Measurements from ENCODE around the gene ARSJ. TPM values are rescaled to one million over a fixed set of nuclear protein-coding genes. Genes with fewer than 3 reads are reported as not detected.

The ARSJ gene
- total RNA-seq, 1 experiment from 2014 or later: 50.7 TPM

DNA sequence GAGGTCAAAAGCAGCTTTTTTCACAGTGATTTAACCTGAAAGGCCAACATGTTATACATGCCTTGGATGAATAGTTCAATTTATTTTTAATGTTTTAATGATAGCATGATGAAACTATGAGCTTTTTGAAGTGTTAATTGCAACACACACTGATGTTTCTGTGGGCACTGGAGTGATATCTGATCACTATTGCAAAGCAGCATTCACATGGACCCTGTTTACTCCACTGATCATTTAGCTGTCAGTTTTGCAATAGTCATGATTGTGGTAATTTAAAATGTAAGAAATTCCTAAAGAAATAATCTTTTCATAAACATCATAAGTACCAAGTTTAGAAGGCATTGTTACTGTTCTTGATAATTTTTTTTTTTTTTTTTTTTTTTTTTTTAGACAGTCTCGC, 74.1 kb downstream of the ARSJ start:
- no peak overlapping the region for H3K4me3 Mint-ChIP-seq (ENCODE audit: unreplicated experiment)
- no peaks in the 10 kb centered on the region for H3K27me3 Mint-ChIP-seq (ENCODE audit: insufficient read depth, unreplicated experiment)
- peak; percentile 15 for DNase-seq (ENCODE audit: unreplicated experiment)
- intact Hi-C loops (cut with micrococcal nuclease): loop anchor here (10.0 kb wide), 1 partner anchor 470 kb away; no protein-coding TSS in a partner anchor
- H3K9me3 Mint-ChIP-seq (ENCODE audit: unreplicated experiment): no peaks in the 10 kb centered on the region
- TF ChIP-seq, protein P1, sequence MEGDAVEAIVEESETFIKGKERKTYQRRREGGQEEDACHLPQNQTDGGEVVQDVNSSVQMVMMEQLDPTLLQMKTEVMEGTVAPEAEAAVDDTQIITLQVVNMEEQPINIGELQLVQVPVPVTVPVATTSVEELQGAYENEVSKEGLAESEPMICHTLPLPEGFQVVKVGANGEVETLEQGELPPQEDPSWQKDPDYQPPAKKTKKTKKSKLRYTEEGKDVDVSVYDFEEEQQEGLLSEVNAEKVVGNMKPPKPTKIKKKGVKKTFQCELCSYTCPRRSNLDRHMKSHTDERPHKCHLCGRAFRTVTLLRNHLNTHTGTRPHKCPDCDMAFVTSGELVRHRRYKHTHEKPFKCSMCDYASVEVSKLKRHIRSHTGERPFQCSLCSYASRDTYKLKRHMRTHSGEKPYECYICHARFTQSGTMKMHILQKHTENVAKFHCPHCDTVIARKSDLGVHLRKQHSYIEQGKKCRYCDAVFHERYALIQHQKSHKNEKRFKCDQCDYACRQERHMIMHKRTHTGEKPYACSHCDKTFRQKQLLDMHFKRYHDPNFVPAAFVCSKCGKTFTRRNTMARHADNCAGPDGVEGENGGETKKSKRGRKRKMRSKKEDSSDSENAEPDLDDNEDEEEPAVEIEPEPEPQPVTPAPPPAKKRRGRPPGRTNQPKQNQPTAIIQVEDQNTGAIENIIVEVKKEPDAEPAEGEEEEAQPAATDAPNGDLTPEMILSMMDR (IDR thresholded peaks at IDR 0.05; ENCODE audit: unreplicated experiment): no peak
- POLR2A ChIA-PET: interaction anchor here (0.5 to 1.0 kb wide), 3 partner anchors 18 to 43 kb away, joined by 3 read pairs; no protein-coding TSS in a partner anchor
- BruUV-seq (replicated peaks): no TSS peak
- peaks cover 21% of the 10 kb centered on the region for H3K36me3 Mint-ChIP-seq (ENCODE audit: insufficient read depth, unreplicated experiment)
- no peak overlapping the region for H3K27ac Mint-ChIP-seq (ENCODE audit: low read depth, unreplicated experiment)
- no peaks in the 10 kb centered on the region for H3K4me1 Mint-ChIP-seq (ENCODE audit: insufficient read depth, unreplicated experiment)
- CTCF ChIA-PET: interaction anchor here (0.8 kb wide), 1 partner anchor 48 kb away, joined by 3 read pairs; no protein-coding TSS in a partner anchor

DNA sequence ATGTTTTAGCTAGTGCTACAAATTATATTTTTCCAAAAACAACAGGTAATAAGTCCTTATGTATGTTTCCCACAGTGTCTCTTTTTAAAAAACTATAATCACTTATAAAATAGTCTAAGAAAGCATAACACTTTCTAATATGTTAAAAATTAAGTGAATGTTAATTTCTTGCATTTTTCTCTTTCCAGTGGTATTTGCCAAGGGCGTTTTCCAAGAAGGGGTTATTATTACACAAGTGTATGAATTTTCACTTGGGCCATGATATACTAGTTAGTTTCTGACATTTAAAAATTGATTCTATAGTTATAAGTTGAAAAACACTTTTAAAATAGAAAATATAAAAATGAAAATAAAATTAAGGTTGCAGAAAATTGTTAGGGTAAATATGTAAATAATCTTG, 74.6 kb downstream of the ARSJ start:
- Mint-ChIP-seq H3K27ac (ENCODE audit: low read depth, unreplicated experiment) (no peak overlapping the region), H3K4me1 (ENCODE audit: insufficient read depth, unreplicated experiment) (no peaks in the 10 kb centered on the region), H3K36me3 (ENCODE audit: insufficient read depth, unreplicated experiment) (peaks cover 21% of the 10 kb centered on the region), H3K9me3 (ENCODE audit: unreplicated experiment) (no peaks in the 10 kb centered on the region), H3K27me3 (ENCODE audit: insufficient read depth, unreplicated experiment) (no peaks in the 10 kb centered on the region), H3K4me3 (ENCODE audit: unreplicated experiment) (no peak overlapping the region)
- TF ChIP-seq, protein P1 (IDR thresholded peaks at IDR 0.05; ENCODE audit: unreplicated experiment): no peak
- ChIA-PET POLR2A (interaction anchor here (0.6 to 1.0 kb wide), 2 partner anchors 18 to 20 kb away, joined by 3 read pairs; no protein-coding TSS in a partner anchor), CTCF (interaction anchor here (0.7 to 0.8 kb wide), 2 partner anchors 48 to 74 kb away, joined by 3 to 4 read pairs; no protein-coding TSS in a partner anchor)
- intact Hi-C loops (cut with micrococcal nuclease): loop anchor here (10.0 kb wide), 1 partner anchor 470 kb away; no protein-coding TSS in a partner anchor
- DNase-seq (ENCODE audit: unreplicated experiment): no peak
- BruUV-seq (replicated peaks): no TSS peak

DNA sequence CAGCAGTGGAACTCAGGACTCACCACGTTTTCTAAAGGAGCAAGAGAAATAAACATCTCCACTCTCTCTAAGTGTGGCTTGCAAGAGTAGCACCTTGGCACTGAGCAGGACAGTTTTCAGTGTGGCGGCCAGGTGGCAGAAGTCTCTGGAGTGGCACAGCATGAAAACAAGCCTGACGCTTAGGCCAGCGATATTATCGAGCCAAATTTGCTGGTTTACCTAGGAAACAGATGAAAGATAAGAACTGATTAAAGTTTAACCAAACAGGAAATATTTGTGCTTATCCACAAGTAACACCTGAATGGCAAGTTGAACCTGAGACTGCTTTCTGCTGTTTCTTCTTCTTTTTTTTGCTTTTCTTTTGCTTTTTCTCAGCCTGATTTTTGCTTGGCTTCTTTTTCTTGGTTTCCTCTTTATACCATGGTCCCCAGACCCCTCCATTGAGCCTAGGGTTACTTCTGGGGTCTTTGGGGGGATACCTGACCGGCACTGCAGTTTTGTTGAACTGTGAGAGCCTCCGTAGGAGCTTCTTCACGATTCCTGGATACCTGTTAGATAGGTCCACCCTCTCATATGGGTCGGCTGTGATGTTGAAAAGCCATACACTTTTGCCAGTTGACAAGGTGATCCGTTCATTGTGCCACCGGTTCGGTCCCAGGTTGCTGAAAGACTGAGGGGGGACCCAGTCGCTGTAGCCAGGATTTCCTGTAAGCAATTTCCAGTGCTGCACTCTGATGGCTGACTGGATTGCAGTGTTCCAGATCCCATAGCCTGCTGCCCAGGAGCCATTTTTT, 77.3 kb downstream of the ARSJ start:
- Mint-ChIP-seq H3K9me3 (ENCODE audit: unreplicated experiment) (no peaks in the 10 kb centered on the region), H3K4me1 (ENCODE audit: insufficient read depth, unreplicated experiment) (no peaks in the 10 kb centered on the region), H3K27me3 (ENCODE audit: insufficient read depth, unreplicated experiment) (no peaks in the 10 kb centered on the region), H3K4me3 (ENCODE audit: unreplicated experiment) (no peak overlapping the region), H3K27ac (ENCODE audit: low read depth, unreplicated experiment) (peak overlapping the region; percentile 10), H3K36me3 (ENCODE audit: insufficient read depth, unreplicated experiment) (peaks cover 25% of the 10 kb centered on the region)
- ChIA-PET POLR2A (no interaction called here), CTCF (no interaction called here)
- intact Hi-C loops (cut with micrococcal nuclease): loop anchor here (10.0 kb wide), 1 partner anchor 473 kb away; no protein-coding TSS in a partner anchor
- no peak for DNase-seq (ENCODE audit: unreplicated experiment)
- TF ChIP-seq, protein P1 (IDR thresholded peaks at IDR 0.05; ENCODE audit: unreplicated experiment): no peak
- TSS peak; percentile 15 for BruUV-seq (replicated peaks)

DNA sequence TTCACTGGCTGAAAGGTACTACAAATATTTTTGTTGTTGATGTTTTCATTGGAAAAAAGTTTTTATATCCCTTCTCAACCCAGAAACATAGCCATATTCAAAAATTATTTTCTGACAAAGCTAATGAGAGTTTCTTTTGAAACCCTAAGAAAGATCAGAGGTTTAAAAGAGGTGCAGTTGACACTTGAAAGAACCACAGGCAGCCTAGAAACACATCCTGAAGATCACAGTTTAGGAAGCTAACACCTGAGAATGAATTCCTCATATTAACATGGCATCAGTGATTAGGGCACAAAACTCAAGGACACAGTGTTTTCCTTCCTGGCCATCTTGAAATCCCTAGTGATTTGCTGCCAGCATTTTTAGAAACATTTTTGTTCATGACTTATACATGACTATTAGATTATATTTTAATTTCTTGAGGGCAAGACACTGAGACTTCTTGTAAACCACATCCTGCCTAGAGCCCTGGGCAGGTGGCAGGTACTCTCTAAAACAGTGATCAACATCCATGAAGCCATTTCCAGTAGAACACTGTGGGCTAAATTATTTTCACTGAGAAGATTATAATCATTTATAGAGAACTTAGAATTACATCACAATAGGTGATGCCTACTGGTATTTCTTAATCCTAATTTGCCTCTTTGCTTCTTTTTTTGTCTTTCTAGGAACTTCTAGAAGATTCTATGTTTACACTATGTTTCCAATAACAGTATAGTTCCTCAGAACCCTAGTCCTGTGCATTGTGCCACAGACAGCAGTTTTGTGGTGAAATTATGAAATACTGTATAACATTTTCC, 80.0 kb downstream of the ARSJ start:
- CTCF ChIA-PET: interaction anchor here (0.6 to 1.0 kb wide), 2 partner anchors 10 to 59 kb away, joined by 3 read pairs; no protein-coding TSS in a partner anchor
- no peak overlapping the region for H3K4me3 Mint-ChIP-seq (ENCODE audit: unreplicated experiment)
- no peak overlapping the region for H3K27ac Mint-ChIP-seq (ENCODE audit: low read depth, unreplicated experiment)
- peaks cover 32% of the 10 kb centered on the region for H3K36me3 Mint-ChIP-seq (ENCODE audit: insufficient read depth, unreplicated experiment)
- intact Hi-C loops (cut with micrococcal nuclease): loop anchor here (10.0 kb wide), 1 partner anchor 475 kb away; no protein-coding TSS in a partner anchor
- H3K4me1 Mint-ChIP-seq (ENCODE audit: insufficient read depth, unreplicated experiment): no peaks in the 10 kb centered on the region
- no peaks in the 10 kb centered on the region for H3K27me3 Mint-ChIP-seq (ENCODE audit: insufficient read depth, unreplicated experiment)
- BruUV-seq (replicated peaks): no TSS peak
- POLR2A ChIA-PET: no interaction called here
- H3K9me3 Mint-ChIP-seq (ENCODE audit: unreplicated experiment): no peaks in the 10 kb centered on the region
- TF ChIP-seq, protein P1 (IDR thresholded peaks at IDR 0.05; ENCODE audit: unreplicated experiment): no peak
- DNase-seq (ENCODE audit: unreplicated experiment): no peak
